Activated CD4-positive, alpha-beta T cell treated with anti-CD3 and anti-CD28 coated beads, Interleukin-2, amount 10 ng/mL, durations not matched to agents 24 days and 14 days (primary cell): ENCODE measurements around the gene TMEM185B. TPM values are rescaled to one million over a fixed set of nuclear protein-coding genes. Genes with fewer than 3 reads are reported as not detected.
A peak's percentile ranks its signal among the peaks of the same experiment; 100 is the strongest.

Source experiments
- DNase-seq: peaks from one replicate; pipeline ENCODE4 v3.0.0; 2022
- H3K27ac Mint-ChIP-seq: one replicate; pipeline ENCODE4 v1.8.0; 2022; ENCODE audit warnings: mild to moderate bottlenecking, mixed read lengths
- H3K27me3 Mint-ChIP-seq: one replicate; pipeline ENCODE4 v1.8.0; 2022; ENCODE audit warnings: mixed read lengths
- H3K36me3 Mint-ChIP-seq: one replicate; pipeline ENCODE4 v1.8.0; 2022; ENCODE audit warnings: low read depth, mild to moderate bottlenecking, mixed read lengths
- H3K4me1 Mint-ChIP-seq: one replicate; pipeline ENCODE4 v1.8.0; 2021; ENCODE audit warnings: mixed read lengths
- H3K4me3 Mint-ChIP-seq: one replicate; pipeline ENCODE4 v1.8.0; 2022; ENCODE audit warnings: mild to moderate bottlenecking, moderate library complexity, mixed read lengths
- H3K9me3 Mint-ChIP-seq: one replicate; pipeline ENCODE4 v1.8.0; 2021; ENCODE audit warnings: mixed read lengths
- intact Hi-C: fragments of 100-400 bp; cut with micrococcal nuclease; formaldehyde crosslinking; loops from one replicate; pipeline ENCODE4 v1.15.1; 2023
- total RNA-seq: library from RNA; stranded (reverse); gene quantifications from 2 replicates; pipeline ENCODE4 v1.2.3, GENCODE V29; 2022

The TMEM185B gene
- total RNA-seq, 1 donor from 2014 or later: 44.3 TPM

GRCh38 chr2:120245520-120246332 lies 22.5 kb upstream of the TMEM185B start:
- no peak overlapping the region for H3K27ac Mint-ChIP-seq
- peaks cover 4% of the 10 kb centered on the region for H3K27me3 Mint-ChIP-seq
- DNase-seq: no peak
- H3K4me3 Mint-ChIP-seq: no peak overlapping the region
- H3K36me3 Mint-ChIP-seq: peaks cover 10% of the 10 kb centered on the region
- H3K9me3 Mint-ChIP-seq: peaks cover 12% of the 10 kb centered on the region
- peaks cover 24% of the 10 kb centered on the region for H3K4me1 Mint-ChIP-seq
- intact Hi-C loops: no loop called here

- intact Hi-C loops: no loop called here
- Mint-ChIP-seq H3K27me3 (peaks cover 4% of the 10 kb centered on the region), H3K36me3 (peaks cover 10% of the 10 kb centered on the region), H3K27ac (no peak overlapping the region), H3K4me3 (no peak overlapping the region), H3K4me1 (peaks cover 20% of the 10 kb centered on the region), H3K9me3 (peaks cover 12% of the 10 kb centered on the region)
- no peak for DNase-seq
Observed at GRCh38 chr2:120244656-120245519, 21.7 kb upstream of the TMEM185B start.

GRCh38 chr2:120243875-120244553 lies 20.8 kb upstream of the TMEM185B start:
- intact Hi-C loops: no loop called here
- H3K27ac Mint-ChIP-seq: no peak overlapping the region
- no peak for DNase-seq
- H3K4me1 Mint-ChIP-seq: peaks cover 17% of the 10 kb centered on the region
- peaks cover 10% of the 10 kb centered on the region for H3K36me3 Mint-ChIP-seq
- no peak overlapping the region for H3K4me3 Mint-ChIP-seq
- H3K9me3 Mint-ChIP-seq: peaks cover 12% of the 10 kb centered on the region
- peaks cover 2% of the 10 kb centered on the region for H3K27me3 Mint-ChIP-seq

GRCh38 chr2:120243211-120243610 lies 20.0 kb upstream of the TMEM185B start:
- Mint-ChIP-seq H3K4me1 (peaks cover 17% of the 10 kb centered on the region), H3K4me3 (no peak overlapping the region), H3K27me3 (no peaks in the 10 kb centered on the region), H3K9me3 (peaks cover 12% of the 10 kb centered on the region), H3K36me3 (peaks cover 10% of the 10 kb centered on the region), H3K27ac (no peak overlapping the region)
- intact Hi-C loops: no loop called here
- DNase-seq: no peak

GRCh38 chr2:120241684-120242083 lies 18.5 kb upstream of the TMEM185B start:
- intact Hi-C loops: no loop called here
- Mint-ChIP-seq H3K4me1 (peaks cover 16% of the 10 kb centered on the region), H3K27ac (no peak overlapping the region), H3K36me3 (peaks cover 10% of the 10 kb centered on the region), H3K9me3 (peaks cover 12% of the 10 kb centered on the region), H3K4me3 (no peak overlapping the region), H3K27me3 (no peaks in the 10 kb centered on the region)
- no peak for DNase-seq

- Mint-ChIP-seq H3K9me3 (peaks cover 12% of the 10 kb centered on the region), H3K27me3 (no peaks in the 10 kb centered on the region), H3K36me3 (peaks cover 10% of the 10 kb centered on the region), H3K4me1 (peaks cover 16% of the 10 kb centered on the region), H3K27ac (peak overlapping the region; percentile 13), H3K4me3 (no peak overlapping the region)
- intact Hi-C loops: no loop called here
- DNase-seq: no peak
Observed at GRCh38 chr2:120240901-120241429, 17.8 kb upstream of the TMEM185B start.

GRCh38 chr2:120239488-120240287 lies 16.5 kb upstream of the TMEM185B start:
- Mint-ChIP-seq H3K4me1 (peaks cover 17% of the 10 kb centered on the region), H3K36me3 (peaks cover 10% of the 10 kb centered on the region), H3K9me3 (peaks cover 12% of the 10 kb centered on the region), H3K27me3 (no peaks in the 10 kb centered on the region), H3K4me3 (no peak overlapping the region), H3K27ac (no peak overlapping the region)
- DNase-seq: no peak
- intact Hi-C loops: no loop called here

GRCh38 chr2:120238728-120239487 lies 15.7 kb upstream of the TMEM185B start:
- no peak for DNase-seq
- Mint-ChIP-seq H3K36me3 (peaks cover 7% of the 10 kb centered on the region), H3K4me1 (peaks cover 23% of the 10 kb centered on the region), H3K27ac (no peak overlapping the region), H3K27me3 (no peaks in the 10 kb centered on the region), H3K9me3 (peaks cover 6% of the 10 kb centered on the region), H3K4me3 (no peak overlapping the region)
- intact Hi-C loops: no loop called here

GRCh38 chr2:120237491-120237902 lies 14.3 kb upstream of the TMEM185B start:
- peaks cover 33% of the 10 kb centered on the region for H3K4me1 Mint-ChIP-seq
- no peak for DNase-seq
- peaks cover 2% of the 10 kb centered on the region for H3K36me3 Mint-ChIP-seq
- H3K27me3 Mint-ChIP-seq: no peaks in the 10 kb centered on the region
- H3K27ac Mint-ChIP-seq: no peak overlapping the region
- H3K4me3 Mint-ChIP-seq: no peak overlapping the region
- H3K9me3 Mint-ChIP-seq: no peaks in the 10 kb centered on the region
- intact Hi-C loops: no loop called here

GRCh38 chr2:120236791-120237190 lies 13.6 kb upstream of the TMEM185B start:
- DNase-seq: no peak
- H3K9me3 Mint-ChIP-seq: no peaks in the 10 kb centered on the region
- intact Hi-C loops: no loop called here
- H3K4me1 Mint-ChIP-seq: peaks cover 36% of the 10 kb centered on the region
- H3K27ac Mint-ChIP-seq: no peak overlapping the region
- no peaks in the 10 kb centered on the region for H3K27me3 Mint-ChIP-seq
- H3K36me3 Mint-ChIP-seq: peaks cover 1% of the 10 kb centered on the region
- H3K4me3 Mint-ChIP-seq: no peak overlapping the region

GRCh38 chr2:120236316-120236715 lies 13.1 kb upstream of the TMEM185B start:
- peaks cover 1% of the 10 kb centered on the region for H3K36me3 Mint-ChIP-seq
- no peaks in the 10 kb centered on the region for H3K27me3 Mint-ChIP-seq
- DNase-seq: no peak
- no peak overlapping the region for H3K27ac Mint-ChIP-seq
- no peak overlapping the region for H3K4me3 Mint-ChIP-seq
- peaks cover 37% of the 10 kb centered on the region for H3K4me1 Mint-ChIP-seq
- H3K9me3 Mint-ChIP-seq: no peaks in the 10 kb centered on the region
- intact Hi-C loops: no loop called here

GRCh38 chr2:120235681-120236080 lies 12.5 kb upstream of the TMEM185B start:
- Mint-ChIP-seq H3K27ac (no peak overlapping the region), H3K27me3 (no peaks in the 10 kb centered on the region), H3K4me3 (no peak overlapping the region), H3K4me1 (peaks cover 42% of the 10 kb centered on the region), H3K36me3 (peaks cover 7% of the 10 kb centered on the region), H3K9me3 (no peaks in the 10 kb centered on the region)
- no peak for DNase-seq
- intact Hi-C loops: no loop called here
